Dermis blood vessel endothelial cell (primary cell): ENCODE data around the gene ZNF775. TPM values are rescaled to one million over a fixed set of nuclear protein-coding genes. Genes with fewer than 3 reads are reported as not detected.
A peak's percentile ranks its signal among the peaks of the same experiment; 100 is the strongest.

ENCODE experiments used
- DNase-seq: peaks from one replicate; pipeline ENCODE4 v3.0.0; 2010
- total RNA-seq: library from RNA; depleted of rRNA; stranded (reverse); fragments of >200 nt; gene quantifications from 2 replicates; pipeline ENCODE4 v1.2.3, GENCODE V29; 2014

Gene ZNF775
- total RNA-seq, 1 donor from 2014 or later: 9.7 TPM

- no peak for DNase-seq
Measured at GRCh38 chr7:150415161-150416153, 36.3 kb downstream of the ZNF775 start.

DNA sequence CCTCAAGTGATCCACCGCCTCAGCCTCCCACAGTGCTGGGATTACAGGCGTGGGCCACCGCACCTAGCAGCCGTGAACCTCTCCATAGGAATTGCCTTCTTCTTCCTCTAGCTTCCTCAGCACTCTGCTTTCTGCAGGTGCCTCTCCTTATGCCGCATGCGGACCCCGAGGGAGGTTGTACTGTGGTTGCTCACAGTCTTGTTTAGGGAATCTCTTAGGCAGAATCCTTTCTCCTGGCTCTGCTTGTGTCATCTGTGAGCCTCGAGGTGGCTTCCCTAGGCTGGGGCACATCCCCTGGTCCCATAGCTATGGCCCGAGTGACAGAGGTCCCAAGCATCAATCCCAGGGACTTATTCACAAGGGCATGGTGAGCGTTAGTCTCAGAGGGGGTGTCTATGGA lies 38.1 kb downstream of the ZNF775 start:
- DNase-seq: no peak

- DNase-seq: no peak
Measured at GRCh38 chr7:150417863-150418262, 38.7 kb downstream of the ZNF775 start.

DNA sequence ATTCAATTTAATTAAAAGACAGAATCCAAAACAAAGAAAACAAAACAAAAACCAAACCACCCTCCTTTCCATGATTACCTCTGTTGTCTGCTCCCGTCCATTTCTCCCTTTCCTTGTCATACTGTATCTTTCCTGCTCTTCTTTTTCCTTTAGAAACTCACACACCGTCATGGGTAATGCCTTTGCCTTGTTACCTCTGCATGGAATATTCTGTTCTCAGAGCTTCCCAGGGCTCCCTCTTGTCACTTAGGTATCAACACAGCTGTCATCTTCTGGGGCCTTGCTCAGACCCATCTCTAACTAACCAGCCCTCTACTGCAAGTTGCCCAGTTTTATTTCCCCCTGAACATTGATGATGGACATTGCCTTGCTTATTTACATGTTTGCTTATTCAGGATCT lies 41.1 kb downstream of the ZNF775 start:
- no peak for DNase-seq

GRCh38 chr7:150420987-150421674 lies 42.0 kb downstream of the ZNF775 start:
- peak; percentile 89 for DNase-seq

- DNase-seq: no peak
Measured at GRCh38 chr7:150421831-150422230, 42.7 kb downstream of the ZNF775 start.

DNA sequence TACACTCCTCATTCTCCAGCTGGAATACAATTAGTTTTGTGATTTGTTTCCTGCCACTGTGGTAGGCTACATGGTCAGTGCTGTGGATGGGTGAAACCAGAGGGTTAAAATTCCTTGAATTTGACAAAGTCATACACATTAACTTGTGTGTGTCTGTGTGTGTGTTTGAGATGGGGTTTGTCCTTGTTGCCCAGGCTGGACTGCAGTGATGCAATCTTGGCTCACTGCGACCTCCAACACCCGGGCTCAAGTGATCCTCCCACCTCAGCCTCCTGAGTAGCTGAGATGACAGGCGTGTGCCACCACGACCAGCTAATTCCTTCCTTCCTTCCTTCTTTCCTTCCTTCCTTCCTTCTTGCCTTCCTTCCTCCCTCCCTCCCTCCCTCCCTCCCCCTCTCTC lies 46.5 kb downstream of the ZNF775 start:
- no peak for DNase-seq

- peak; percentile 57 for DNase-seq
Measured at GRCh38 chr7:150428671-150429451, 49.7 kb downstream of the ZNF775 start.

GRCh38 chr7:150429699-150430098 lies 50.6 kb downstream of the ZNF775 start:
- no peak for DNase-seq

GRCh38 chr7:150430465-150431085 lies 51.4 kb downstream of the ZNF775 start:
- DNase-seq: no peak

DNA sequence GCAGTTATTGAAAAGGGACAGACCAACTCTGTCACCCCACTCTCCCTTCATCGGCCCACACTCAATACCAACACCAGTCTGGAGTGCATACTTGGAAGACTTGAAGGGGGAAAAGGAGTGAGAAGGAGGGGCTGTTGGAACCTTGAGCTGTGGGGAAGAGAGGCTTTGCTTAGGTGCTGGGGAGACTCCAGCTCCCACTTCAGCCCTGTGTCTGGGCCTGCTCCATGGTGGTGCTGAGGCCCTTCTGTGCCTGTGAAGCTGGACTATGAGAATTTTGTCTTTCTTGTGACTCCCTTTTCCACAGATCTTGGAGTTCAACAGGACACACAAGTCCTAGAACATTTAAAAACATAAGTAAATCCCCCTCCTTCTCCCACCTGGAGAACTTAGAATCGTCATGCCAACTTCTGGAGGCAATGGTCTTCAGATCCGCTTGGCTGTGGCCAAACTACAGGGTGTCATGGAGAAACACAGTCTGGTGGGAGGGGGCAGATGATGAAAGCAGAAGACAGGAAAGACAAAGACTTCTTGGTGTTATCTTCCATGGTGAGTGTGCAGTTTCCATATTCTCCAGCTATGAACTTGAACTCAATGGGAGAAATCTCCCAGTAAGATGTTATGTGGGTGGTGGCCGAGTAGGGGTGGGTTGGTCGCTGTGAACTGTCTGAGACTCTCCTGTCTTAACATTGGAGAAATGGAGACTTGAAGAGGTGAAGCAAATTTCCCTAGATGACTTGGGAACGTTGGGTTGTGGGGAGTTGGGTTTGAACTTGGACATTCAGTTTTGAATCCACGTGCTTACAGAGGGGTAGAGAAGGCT lies 52.9 kb downstream of the ZNF775 start:
- no peak for DNase-seq

- no peak for DNase-seq
Measured at GRCh38 chr7:150432915-150433892, 54.1 kb downstream of the ZNF775 start.

DNA sequence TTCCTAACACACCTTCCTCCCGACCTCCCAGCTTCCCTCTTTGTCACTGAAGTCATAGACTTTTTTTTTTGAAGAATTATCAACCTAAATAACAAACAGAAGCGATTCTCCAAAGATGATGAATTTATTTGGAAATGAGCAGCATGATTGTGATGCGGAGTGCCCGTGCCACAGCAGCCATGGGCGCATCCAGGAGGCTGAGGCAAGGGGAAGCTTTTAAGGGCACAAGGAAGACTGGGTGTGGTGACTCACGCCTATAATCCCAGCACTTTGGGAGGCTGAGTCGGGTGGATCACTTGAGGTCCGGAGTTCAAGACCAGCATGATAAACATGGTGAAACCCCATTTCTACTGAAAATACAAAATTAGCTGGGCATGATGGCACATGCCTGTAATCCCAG lies 55.1 kb downstream of the ZNF775 start:
- DNase-seq: no peak

DNA sequence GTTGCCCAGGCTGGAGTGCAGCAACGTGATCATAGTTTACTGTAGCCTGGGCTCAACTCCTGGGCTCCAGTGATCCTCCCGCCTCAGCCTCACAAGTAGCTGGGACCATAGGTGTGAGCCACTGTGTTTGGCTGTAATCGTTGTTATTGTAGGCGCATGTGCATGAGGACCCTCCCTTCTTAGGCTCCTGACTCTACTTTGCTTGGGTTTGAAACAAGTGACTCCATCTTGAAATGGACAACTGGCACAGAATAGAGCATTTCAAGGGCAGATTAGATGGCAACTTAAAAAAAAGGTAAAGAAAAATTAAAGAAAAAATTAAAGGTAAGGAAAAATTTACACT lies 55.9 kb downstream of the ZNF775 start:
- no peak for DNase-seq

DNA sequence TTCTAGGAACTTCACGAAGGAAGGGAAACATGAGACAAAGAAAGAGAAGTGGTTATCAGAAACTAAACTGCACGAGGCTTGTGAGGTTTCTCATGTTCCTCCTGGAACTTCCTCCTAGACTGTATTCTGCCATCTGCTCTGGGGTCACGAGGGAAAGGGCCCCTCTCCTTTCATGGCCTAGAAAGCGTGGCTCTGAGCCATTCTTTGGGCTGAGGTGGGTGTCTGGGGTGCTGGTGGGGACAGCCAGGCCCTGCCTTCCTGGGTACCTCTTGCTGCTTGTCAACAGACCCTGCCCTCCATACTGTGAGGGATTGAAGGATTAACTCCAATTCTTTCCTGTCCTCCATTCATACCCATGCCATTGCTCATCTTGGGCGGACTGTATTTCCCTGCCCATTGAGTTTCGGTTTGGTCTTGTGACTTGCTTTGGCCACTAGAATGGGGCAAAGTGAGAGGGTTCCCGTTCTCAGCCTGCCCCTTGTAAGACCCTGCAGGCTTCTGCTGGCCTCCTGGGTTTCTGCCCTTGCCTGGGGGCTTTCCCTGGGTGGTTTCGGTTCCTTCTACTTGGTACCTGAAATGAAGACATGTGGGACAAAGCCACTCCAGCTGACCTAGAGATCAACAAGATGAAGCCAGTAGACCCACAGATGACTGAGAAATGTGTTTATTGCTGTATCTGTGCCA lies 56.4 kb downstream of the ZNF775 start:
- DNase-seq: no peak

DNA sequence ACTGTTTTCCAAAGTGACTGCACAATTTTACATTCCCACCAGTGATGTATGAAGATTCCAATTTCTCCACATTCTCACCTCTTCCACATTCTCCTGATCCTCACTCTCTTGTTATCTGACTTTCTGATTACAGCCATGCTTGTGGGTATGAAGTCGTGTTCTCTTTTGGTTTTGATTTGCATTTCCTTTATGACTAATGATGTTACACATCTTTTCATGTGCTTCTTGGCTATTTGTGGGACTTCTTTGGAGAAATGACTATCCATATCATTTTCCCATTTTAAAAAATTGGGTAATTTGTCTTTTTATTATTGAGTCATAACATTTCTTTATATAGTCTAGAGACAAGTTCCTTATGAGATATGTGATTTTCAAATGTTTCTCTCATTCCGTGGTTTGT lies 60.8 kb downstream of the ZNF775 start:
- DNase-seq: no peak

DNA sequence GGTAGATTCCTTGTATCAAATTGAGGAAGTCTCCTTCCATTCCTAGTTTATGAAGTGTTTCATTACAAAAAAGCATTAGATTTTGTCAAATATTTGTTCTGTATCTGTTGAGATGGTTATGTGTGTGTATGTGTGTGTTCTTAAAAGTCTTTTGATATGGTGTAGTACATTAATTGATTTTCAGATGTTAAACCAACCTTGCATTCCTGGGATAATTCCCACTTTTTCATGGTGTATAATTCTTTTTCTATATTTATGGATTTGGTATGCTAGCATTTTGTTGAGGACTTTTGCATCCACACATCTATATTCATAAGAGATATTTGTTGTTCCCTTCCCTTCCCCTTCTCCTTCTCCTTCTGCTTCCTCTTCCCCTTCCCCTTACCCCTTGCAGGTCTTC lies 62.4 kb downstream of the ZNF775 start:
- no peak for DNase-seq

GRCh38 chr7:150442811-150443210 lies 63.7 kb downstream of the ZNF775 start:
- no peak for DNase-seq

- DNase-seq: no peak
Measured at GRCh38 chr7:150443793-150444540, 64.8 kb downstream of the ZNF775 start.
